Mammary epithelial cell (primary cell): Measurements from ENCODE around the gene HOXA6.

Experiments
- EZH2 ChIP-seq: IDR thresholded peaks from 2 replicates; pipeline ENCODE4 v1.6.1; 2012; ENCODE audit warnings: low read length, inconsistent platforms, borderline replicate concordance
- TF ChIP-seq, protein P1 (sequence below), 2 donors: IDR thresholded peaks in 1 of 2; conservative IDR thresholded peaks in 1 of 2; 2 replicates each; pipeline ENCODE4 v1.5.1; 2011 to 2012; ENCODE audit warnings: inconsistent platforms in 2 of 2, low read length in 2 of 2, mild to moderate bottlenecking in 2 of 2, control low read depth in 1 of 2, low read depth in 1 of 2; ENCODE audit not compliant: insufficient read depth in 1 of 2; ENCODE audit errors: extremely low read depth in 1 of 2

DNA sequence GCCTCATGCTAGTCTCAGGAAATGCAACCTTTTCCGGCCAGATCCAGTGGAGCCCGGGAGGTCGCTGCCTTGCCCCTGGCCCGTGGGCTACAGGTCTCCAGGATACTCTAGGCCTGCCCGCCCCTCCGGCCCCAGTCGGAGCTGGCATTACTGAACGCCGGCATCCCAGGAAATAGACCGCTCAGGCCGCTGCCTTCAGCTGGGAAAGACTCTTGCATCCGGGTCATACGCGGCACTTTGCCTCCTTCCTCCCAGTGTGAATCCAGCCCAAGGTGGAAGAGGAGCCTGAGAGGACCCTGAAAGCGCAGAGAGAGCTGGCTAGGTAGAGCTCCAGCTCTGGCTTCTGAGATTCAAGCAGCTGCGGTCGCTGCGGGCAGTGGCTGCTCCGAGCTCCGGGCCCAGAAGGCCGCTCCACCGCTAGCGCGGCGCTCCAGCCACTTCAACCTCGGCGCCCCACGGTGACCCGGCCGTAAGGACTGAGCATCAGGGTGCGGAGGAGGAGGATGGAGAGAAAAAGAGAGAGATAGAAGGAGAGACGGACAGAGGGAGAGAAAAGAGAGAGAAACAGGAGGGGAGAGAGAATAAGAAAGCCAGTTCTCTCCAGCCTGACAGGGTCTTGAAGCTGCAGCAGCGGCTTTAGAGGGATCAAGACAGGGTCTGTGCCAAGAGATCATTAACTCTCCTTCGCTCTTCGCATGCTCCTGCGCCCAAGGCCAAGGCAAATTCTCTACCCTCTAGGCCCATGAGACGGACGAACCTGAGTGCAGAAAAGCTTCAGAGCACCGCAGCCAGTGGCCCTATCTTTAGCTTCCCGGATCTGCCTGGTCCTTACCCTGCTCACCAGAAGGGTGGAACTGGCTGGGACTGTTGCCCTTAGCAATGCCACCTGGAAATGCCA, 28.3 kb upstream of the HOXA6 start:
- TF ChIP-seq, protein P1, sequence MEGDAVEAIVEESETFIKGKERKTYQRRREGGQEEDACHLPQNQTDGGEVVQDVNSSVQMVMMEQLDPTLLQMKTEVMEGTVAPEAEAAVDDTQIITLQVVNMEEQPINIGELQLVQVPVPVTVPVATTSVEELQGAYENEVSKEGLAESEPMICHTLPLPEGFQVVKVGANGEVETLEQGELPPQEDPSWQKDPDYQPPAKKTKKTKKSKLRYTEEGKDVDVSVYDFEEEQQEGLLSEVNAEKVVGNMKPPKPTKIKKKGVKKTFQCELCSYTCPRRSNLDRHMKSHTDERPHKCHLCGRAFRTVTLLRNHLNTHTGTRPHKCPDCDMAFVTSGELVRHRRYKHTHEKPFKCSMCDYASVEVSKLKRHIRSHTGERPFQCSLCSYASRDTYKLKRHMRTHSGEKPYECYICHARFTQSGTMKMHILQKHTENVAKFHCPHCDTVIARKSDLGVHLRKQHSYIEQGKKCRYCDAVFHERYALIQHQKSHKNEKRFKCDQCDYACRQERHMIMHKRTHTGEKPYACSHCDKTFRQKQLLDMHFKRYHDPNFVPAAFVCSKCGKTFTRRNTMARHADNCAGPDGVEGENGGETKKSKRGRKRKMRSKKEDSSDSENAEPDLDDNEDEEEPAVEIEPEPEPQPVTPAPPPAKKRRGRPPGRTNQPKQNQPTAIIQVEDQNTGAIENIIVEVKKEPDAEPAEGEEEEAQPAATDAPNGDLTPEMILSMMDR (conservative IDR thresholded peaks at IDR 0.05 in 1 of 2, IDR thresholded peaks at IDR 0.05 in 1 of 2; ENCODE audit: extremely low read depth in 1 of 2, insufficient read depth in 1 of 2, low read depth in 1 of 2, low read length in 2 of 2) = no peak
- TF ChIP-seq EZH2 = no peak
